Measurements from ENCODE around the gene RFC3. TPM values are rescaled to one million over a fixed set of nuclear protein-coding genes. Genes with fewer than 3 reads are reported as not detected.

RFC3 gene
- total RNA-seq, 3 donors from 2014 or later = 9.8 to 19.8 (median 10.7) TPM

DNA sequence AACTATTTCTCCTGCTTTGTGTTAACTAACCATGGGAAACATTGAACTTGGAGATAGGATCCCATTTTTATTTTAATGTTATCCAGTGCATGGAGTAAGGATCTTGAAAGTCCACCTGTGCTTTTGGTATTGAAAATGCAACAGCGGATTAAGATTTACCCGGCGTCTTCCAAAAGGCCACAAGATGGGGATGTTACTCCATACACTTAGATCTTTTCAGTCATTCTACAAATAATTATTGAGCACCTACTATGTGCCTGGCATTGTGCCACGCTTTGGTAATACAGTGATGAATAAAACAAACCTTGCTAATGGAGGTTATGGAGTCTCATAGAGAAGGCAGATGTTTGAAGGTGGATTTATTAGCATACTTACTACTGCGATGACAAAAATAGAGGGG, 56.9 kb downstream of the RFC3 start:
- Histone ChIP-seq H3K4me3 (no peak overlapping the region), H3K27ac (no peak overlapping the region), H3K4me1 (no peaks in the 10 kb centered on the region), H3K36me3 (no peaks in the 10 kb centered on the region), H3K9me3 (no peaks in the 10 kb centered on the region), H3K27me3 (no peaks in the 10 kb centered on the region)
- intact Hi-C loops (cut with DNase I; ENCODE audit: low total_unique reads) = no loop called here
- TF ChIP-seq POLR2A (IDR thresholded peaks at IDR 0.05) = no peak
- no peak for TF ChIP-seq POLR2AphosphoS5 (IDR thresholded peaks at IDR 0.05)
- TF ChIP-seq, protein P1, sequence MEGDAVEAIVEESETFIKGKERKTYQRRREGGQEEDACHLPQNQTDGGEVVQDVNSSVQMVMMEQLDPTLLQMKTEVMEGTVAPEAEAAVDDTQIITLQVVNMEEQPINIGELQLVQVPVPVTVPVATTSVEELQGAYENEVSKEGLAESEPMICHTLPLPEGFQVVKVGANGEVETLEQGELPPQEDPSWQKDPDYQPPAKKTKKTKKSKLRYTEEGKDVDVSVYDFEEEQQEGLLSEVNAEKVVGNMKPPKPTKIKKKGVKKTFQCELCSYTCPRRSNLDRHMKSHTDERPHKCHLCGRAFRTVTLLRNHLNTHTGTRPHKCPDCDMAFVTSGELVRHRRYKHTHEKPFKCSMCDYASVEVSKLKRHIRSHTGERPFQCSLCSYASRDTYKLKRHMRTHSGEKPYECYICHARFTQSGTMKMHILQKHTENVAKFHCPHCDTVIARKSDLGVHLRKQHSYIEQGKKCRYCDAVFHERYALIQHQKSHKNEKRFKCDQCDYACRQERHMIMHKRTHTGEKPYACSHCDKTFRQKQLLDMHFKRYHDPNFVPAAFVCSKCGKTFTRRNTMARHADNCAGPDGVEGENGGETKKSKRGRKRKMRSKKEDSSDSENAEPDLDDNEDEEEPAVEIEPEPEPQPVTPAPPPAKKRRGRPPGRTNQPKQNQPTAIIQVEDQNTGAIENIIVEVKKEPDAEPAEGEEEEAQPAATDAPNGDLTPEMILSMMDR (IDR thresholded peaks at IDR 0.05) = no peak
- DNase-seq (ENCODE audit: low spot score in 2 of 2) = no peak

DNA sequence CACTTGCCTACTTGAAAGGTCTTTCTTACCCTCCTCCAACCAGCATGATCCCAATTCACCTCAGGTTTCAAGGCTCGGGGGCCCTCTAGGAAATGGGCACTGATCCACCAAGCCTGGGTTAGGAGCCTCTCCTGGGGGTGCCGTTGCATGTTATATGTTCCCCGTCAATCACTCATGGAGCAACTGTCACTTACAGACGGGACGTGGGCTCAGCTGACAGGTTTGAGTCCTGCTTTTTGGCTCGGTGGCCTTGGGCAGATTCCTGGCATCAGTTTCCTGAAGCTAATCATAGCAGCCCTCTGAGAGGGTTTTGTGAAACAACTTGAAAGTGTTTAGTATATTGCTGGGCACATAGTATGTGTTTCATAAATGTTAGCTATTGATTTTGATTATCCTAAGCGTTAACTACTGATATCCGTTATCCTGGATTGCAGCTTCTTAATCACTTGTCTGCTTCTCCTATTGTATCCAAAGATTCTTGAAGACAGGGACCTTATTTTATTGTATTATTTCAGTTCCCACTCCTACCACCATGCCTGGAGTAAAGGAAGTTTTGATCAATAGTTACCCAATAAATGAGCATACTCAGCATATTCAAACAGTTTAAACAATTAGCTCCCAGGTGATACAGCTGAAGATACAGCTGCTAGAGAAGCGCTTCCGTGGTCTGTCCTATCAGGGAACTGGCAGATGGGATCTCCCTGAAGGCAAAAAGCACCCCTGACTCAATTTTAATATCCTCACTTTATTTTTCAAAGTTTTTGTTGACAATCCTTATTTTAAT, 57.9 kb downstream of the RFC3 start:
- Histone ChIP-seq H3K4me1 (no peaks in the 10 kb centered on the region), H3K4me3 (no peak overlapping the region), H3K9me3 (no peaks in the 10 kb centered on the region), H3K36me3 (no peaks in the 10 kb centered on the region), H3K27me3 (no peaks in the 10 kb centered on the region), H3K27ac (no peak overlapping the region)
- no peak for DNase-seq (ENCODE audit: low spot score in 2 of 2)
- TF ChIP-seq POLR2A (IDR thresholded peaks at IDR 0.05) = no peak
- intact Hi-C loops (cut with DNase I; ENCODE audit: low total_unique reads) = no loop called here

DNA sequence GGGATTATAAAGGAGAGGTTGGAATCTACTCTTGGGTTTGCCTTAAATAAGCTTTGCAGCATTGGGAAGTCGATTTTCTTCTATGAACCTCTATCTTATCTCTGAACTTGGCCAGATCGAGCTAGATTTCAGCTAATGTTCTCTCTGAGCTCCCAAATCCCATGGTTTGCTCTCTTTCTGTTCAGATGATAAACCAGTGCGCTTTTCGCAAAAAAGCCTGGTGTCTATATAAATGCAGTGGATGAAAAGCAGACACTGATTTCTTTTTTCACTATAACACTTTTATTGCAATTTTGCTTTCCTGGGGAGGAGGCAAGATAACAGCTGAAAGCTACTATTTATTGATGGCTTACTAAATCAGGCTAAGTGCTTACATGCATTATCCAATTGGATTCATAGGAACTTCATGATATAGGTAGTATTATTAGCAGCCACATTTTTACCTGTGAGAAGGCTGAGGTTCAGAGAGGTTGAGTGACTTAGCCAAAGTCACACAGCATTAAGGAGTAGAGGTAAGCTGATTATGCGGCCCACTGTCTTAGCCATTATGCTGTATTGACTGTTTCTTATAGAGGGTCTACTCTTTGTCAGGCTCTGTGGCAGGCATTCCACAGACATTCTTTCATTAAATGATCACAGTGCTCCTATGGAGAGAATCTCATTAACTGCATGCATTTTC, 58.9 kb downstream of the RFC3 start:
- no peaks in the 10 kb centered on the region for H3K36me3 ChIP-seq
- no peak for TF ChIP-seq POLR2AphosphoS5 (IDR thresholded peaks at IDR 0.05)
- TF ChIP-seq, protein P1 (IDR thresholded peaks at IDR 0.05) = no peak
- no peak overlapping the region for H3K4me3 ChIP-seq
- H3K9me3 ChIP-seq = no peaks in the 10 kb centered on the region
- H3K4me1 ChIP-seq = no peaks in the 10 kb centered on the region
- no peak for DNase-seq (ENCODE audit: low spot score in 2 of 2)
- H3K27me3 ChIP-seq = no peaks in the 10 kb centered on the region
- no peak overlapping the region for H3K27ac ChIP-seq
- intact Hi-C loops (cut with DNase I; ENCODE audit: low total_unique reads) = no loop called here

DNA sequence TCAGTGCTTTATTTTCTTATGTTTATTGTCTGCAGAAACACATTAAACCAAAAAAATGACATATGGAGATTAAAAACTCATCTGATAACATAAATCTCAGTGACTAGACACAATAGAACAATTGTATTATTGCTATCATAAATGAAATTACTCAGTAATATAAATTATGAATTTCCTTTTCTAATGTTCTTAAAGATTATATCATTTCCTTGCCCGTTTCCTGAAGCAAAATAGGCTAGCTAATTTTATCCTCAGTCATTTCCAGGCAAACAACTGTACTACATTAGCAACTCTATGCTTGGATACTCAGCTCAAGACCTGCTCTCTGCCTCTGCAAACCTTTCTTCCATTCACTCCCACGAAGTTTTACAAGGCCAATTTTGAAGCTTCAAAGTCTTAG, 61.2 kb downstream of the RFC3 start:
- H3K4me3 ChIP-seq = no peak overlapping the region
- H3K36me3 ChIP-seq = no peaks in the 10 kb centered on the region
- no peak for DNase-seq (ENCODE audit: low spot score in 2 of 2)
- TF ChIP-seq POLR2AphosphoS5 (IDR thresholded peaks at IDR 0.05) (no peak), POLR2A (IDR thresholded peaks at IDR 0.05) (no peak)
- H3K4me1 ChIP-seq = no peaks in the 10 kb centered on the region
- intact Hi-C loops (cut with DNase I; ENCODE audit: low total_unique reads) = no loop called here
- H3K9me3 ChIP-seq = no peaks in the 10 kb centered on the region
- no peak overlapping the region for H3K27ac ChIP-seq
- no peaks in the 10 kb centered on the region for H3K27me3 ChIP-seq

DNA sequence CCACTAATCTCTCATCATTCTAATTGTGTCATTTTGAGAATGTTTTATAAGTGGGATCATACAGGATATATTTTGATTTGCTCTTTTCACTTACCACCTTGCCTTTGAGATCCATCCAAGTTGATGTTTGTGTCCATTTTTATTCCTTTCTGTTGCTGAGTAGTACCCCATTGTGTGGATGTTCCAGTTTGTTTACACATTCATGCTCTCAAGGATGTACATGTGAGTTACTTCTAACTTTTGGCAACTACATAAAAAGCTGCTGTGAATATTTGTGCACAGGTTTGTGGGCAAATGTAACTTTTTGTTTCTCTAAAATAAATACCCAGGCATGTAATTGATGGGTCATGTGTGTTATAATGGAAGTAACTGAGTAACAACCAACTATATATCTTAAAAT, 64.9 kb downstream of the RFC3 start:
- H3K4me1 ChIP-seq = no peaks in the 10 kb centered on the region
- no peaks in the 10 kb centered on the region for H3K36me3 ChIP-seq
- intact Hi-C loops (cut with DNase I; ENCODE audit: low total_unique reads) = no loop called here
- TF ChIP-seq POLR2A (IDR thresholded peaks at IDR 0.05) = no peak
- TF ChIP-seq, protein P1 (IDR thresholded peaks at IDR 0.05) = no peak
- H3K9me3 ChIP-seq = no peaks in the 10 kb centered on the region
- H3K27me3 ChIP-seq = no peaks in the 10 kb centered on the region
- H3K27ac ChIP-seq = no peak overlapping the region
- no peak for DNase-seq (ENCODE audit: low spot score in 2 of 2)
- H3K4me3 ChIP-seq = no peak overlapping the region

DNA sequence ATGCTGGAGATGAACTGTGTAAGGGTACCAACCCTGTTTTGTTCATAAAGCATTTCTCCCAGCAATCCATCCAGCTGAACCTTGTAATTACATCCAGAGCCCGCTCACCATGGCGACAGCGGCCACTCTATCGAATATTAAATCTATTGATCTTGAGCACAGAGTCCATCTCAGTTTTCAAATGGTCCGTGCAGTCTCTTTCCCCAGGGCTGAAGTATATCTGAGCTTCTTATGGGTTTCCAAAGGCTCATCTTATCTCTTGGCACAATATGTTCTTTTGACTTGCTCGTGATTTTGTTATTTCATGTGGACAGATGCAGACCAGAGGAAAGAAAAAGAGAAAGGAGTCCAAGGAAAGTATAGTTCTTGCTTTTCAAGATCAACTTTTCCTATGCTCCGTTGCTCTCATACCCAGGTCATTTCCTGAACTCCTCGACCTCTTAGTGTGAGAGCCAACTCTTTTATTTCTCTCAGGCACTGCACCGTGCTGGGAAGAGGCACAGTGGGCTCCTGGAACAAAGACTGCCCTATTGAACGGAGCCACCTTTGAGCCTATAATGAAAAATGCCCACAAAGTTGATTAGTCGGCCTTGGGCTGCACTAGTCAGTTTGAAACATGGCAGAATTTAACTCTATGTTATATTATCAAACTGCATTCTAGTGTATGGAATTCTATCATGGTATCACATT, 66.7 kb downstream of the RFC3 start:
- TF ChIP-seq, protein P1 (IDR thresholded peaks at IDR 0.05) = no peak
- TF ChIP-seq POLR2AphosphoS5 (IDR thresholded peaks at IDR 0.05) (no peak), POLR2A (IDR thresholded peaks at IDR 0.05) (no peak)
- no peaks in the 10 kb centered on the region for H3K4me1 ChIP-seq

More for the DNA sequence above, 66.7 kb downstream of the RFC3 start:
- no peak overlapping the region for H3K4me3 ChIP-seq
- no peaks in the 10 kb centered on the region for H3K9me3 ChIP-seq
- H3K36me3 ChIP-seq = no peaks in the 10 kb centered on the region
- intact Hi-C loops (cut with DNase I; ENCODE audit: low total_unique reads) = no loop called here
- no peak for DNase-seq (ENCODE audit: low spot score in 2 of 2)
- no peaks in the 10 kb centered on the region for H3K27me3 ChIP-seq
- no peak overlapping the region for H3K27ac ChIP-seq
